CD4-positive, alpha-beta T cell treated with Interleukin-21 for 1 hour (primary cell): Measurements from ENCODE around the gene FAM83G.

Source experiments
- DNase-seq: peaks from one replicate; pipeline ENCODE4 v3.0.0-alpha.2; 2020

FAM83G gene

DNA sequence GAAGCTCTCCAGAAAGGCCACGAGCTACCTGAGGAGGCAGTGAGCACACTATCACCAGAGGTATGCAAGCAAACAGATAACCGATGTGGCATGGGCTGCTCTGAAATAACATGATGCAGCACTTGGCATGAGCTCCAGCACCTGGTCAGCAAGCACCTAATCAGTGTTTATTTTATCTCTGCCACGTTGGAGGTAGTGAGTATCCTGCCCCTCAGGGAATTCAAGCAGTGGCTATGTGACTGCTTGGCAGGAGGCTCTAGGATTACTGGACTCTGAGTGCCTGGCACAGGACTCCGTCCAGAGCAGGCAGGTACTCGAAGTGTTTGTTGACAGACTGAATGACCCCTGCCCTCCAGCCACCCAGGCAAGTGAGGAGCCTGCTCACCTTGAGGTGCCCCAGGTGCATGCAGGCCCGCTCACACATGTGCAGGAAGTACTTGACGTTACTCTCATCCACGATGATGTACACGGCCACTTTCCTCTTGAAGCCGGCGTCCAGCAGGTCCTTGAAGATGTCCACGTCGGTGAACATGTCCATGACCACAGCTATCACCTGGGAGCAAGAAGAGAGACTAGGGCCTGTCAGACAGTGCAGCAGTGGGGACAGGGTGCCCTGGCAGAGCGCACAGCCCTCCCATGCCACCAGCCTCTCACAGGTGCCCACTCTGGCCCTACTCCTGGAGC lies 16.6 kb downstream of the FAM83G start:
- no peak for DNase-seq

DNA sequence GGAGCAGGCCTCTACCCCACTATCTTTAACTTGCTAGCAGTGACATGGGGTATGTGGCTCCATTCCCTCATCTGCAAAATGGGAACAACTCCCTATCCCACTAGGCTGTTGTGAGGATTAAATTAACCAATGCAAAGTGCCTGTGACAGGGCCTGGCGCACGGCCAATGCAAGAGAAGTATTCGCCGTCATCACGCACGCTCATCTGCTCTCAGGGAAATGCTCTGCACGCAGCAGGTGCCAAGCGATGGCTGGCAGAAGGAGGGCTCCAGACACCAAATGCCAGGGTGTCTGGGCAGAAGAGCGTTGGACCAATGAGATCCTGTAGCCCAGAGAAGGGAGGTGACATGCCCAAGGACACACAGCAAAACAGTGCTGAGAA lies 17.3 kb downstream of the FAM83G start:
- DNase-seq, result no peak

DNA sequence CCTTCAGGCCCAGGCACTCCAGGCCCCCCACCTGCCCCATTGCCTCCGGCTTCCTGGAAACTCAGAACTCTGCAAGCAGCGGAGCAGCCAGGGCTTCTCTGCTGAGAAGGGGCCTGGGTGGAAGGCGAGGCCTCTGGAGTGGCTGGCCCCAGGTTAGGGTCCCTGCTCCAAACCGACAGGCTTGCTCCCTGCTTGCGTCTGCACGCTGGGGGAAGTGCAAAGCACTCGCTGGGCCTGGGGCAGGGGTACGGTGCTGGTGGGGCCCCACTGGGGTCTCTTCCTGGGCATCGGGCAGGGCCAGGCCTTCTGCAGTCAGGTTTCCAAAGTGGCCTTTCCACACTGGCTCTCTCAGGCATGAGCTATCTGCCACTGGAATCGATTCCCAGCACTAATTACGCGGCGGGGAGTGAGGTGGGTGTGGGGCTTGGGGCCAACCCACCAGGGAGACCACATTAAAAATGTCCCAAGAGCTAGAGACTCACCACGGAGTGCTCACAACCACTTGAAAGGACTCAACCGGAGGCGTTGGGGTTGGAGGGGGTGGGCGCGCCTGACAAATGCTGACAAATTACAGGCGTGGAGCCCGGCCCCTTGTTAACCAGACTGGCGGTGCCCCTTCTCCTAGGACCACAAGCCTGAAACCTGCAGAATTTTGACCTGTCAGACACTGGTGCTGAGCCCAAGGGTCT lies 17.9 kb downstream of the FAM83G start:
- no peak for DNase-seq

DNA sequence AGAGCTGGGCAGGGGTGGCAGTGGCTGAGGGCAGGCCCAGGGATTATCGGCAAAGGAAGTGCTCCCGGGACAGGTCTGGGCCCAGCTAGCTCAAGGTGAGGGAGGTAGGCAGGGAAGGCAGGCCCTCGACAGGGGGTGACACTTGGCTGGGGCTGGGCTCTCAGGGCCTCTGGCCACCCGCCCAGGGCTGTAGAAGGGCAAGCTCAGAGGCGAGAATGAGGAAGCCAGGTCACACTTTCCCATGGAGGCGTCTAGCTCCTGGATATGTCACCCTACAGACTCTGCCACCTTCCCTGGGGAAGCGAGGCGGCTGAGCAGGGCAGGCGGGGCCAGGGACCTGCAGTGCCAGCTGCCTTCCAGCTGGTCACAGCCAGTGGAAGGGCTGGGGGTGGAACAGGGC lies 19.1 kb downstream of the FAM83G start:
- no peak for DNase-seq

DNA sequence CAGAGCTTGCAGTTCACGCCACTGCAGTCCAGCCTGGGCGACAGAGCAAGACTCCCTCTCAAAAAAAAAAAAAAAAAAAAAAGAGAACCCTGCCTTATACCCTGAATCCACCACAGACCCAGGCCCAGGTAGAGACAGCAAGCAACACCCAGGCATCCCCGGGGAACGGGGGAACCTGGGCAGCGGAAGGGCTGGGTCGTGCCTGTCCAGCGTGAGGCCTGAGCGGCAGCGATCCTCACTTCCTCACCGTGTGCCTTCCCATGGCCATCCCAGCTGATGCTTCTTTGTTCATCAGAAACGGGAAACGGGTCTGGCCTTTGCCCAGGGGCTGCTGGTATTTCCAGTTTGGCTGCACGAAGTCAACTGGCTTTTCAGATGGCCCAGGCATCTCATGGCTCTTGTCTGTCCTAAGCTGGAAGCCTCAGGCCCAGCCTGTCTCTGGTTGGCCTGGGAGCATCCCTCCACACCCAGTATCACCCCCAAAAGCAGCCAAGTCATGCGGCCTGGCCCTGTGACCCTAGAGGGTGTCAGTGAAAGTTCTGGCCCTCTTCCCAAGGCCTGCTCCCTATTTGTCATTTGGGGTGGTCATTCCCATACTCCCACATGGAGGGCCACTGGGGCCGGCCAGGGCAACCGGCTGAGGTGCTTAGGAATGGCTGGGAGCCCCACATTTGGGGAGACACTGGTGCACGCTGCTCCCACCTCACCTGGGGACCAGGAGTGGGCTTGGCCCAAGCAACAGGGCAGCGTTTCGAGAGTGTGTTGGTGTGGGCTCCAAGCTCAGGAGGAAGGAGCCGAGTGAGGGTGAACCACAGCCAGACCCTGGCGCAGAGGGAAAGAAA lies 20.1 kb downstream of the FAM83G start:
- no peak for DNase-seq

DNA sequence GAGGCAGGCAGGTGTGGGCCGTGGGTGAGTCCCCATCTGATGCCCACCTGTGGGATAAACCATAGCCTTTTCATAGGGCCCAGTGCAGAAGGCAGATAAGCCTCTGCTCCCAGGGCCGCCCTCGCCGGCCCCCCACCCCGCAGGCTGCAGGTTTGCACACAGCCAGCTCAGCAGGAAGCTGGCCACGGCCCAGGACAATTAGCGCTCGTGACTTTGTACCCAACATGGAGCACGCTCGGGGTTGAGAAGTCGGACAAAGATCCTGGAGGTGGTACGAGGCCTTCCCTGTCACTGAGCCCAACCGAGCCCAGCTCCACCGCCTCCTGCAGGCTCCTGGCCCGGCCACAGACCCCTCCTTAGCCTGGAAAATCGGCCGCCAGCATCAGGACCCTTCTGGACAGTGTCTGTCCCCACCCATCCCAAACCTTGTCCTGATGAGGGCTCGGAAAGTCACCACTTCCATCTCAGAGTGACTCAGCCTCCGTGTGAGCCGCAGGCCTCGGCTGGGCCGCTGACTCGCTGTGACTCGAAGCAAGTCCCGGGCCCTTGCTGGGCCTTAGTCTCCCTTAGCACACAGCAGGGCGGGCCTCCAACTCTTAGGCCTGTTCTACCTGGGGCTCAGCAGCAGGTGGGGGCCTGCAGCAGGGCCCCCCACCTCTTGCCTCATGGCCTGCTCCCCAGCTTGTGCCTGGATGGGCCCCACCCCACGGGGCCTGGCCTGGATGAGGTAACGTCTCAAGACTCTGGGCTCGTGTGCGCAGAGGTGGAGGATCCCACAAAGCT lies 22.7 kb downstream of the FAM83G start:
- no peak for DNase-seq

DNA sequence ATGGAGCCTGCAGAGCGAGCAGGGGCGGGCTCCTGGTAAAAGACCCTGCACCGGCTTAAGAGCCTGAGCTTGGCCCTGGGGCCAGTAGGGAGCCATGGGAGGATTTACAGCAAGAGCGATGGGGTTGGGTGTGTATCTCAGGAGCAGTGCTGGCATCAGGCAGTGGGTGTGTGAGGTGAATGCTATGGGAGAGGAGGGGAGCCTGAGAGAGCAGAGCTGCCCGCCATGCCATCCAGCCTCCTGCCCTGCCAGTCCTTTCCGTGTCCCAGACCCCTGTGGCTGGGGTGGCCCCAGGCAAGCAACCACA lies 23.3 kb downstream of the FAM83G start:
- no peak for DNase-seq

DNA sequence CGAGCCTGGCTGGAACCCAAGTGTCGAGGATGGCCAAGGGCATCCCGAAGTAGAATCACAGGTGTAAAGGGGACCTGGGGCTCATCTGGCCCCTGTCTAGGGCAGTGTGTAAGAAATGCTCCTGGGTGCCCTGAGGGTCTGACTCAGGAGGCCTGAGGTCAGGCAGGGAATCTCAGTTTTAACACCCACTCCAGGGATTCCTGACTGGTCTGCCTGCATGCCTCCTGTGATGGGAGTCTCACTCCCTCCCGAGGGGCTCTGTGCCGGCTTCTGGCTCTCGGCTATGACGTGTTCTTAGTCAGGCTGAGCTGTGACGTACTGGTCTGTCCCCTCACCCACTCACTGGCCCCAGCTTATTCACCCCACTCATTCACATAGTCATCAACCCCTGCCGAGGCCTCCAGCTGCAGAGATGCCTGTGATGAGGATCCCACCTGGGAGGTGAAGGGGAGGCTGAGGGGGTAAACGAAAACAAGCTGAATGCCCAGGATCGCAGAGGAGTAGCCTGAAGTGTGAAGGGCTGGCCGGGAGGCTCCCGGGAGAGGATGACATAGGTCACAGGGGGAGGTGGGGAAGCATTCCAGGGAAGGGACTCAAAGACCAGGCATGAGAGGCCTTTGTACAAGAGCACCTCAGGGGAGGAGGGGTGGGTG lies 23.8 kb downstream of the FAM83G start:
- no peak for DNase-seq

DNA sequence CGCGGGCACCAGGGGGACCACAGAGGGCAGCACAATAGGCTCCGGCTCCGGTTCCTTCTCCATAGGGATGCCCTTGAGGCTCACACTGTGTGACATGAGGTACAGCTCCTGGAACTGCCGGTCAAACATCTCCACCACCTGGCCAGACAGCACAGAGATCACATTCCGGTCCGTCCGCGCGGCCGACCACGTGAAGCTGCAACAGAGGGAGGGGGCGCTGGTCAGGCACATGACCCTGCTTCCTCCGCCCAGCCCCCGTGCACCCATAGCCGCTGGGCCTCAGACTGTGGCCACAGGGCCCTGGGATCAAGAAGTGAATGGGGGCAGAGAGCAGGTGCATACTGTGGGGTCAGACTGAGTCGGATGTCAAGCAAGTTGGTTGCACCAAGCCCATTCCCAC lies 25.9 kb downstream of the FAM83G start:
- no peak for DNase-seq

DNA sequence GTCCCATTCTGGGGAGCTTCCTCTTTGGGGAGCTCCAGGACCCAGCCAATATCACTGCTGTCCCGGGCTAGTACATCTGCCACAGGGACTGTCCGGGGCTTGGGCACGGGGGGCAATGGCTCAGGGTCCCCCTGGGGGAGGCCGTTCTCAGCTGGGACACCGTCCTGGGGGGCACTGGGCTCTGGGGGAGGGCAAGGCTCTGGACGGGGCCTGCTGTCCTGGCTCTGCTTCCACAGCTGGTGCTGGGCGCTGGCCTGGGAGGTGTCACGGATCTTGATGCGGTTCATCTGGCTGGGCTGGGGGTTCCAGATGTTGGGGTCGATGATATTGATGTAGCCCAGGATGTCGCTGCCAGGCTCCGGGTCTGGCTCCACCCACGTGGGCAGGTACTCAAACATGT lies 26.5 kb downstream of the FAM83G start:
- DNase-seq, result no peak

DNA sequence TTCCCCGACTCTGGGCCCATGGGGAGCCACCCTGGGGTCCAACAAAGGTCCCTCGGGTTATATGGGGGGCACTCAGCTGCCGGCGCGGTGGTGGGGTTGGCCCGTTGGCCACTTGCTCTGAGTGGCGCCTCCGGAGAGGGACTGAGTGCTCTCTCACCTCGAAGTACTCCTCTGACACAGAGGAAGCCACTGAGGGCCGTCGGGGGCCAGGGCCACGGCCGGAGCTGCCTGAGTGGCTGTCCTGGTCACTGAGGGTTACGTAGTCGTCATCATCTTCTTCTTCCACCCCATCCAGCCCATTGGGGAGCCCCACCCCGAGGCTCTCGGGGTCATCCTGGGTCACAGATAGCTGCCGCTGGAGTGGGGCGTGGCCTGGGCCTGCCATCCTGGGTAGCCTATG lies 26.9 kb downstream of the FAM83G start:
- no peak for DNase-seq

DNA sequence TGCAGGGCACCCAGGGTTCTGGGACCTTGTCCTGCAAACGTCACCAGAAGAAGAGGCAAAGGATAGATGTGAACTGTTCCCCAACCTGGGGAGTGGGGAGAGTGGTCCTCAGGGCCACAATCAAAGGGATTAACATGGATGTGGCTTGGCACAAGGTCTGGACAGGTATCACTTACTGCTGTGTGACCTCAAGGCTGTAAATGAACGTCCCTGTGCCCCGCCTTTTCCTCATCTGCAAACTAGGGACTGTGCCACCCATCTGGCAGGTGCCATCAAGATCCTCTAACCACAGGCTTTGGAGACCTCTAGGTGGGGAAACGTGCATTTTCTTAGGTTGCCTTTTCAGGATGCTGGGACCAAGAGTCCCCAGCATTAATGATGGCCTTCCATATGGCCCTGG lies 27.5 kb downstream of the FAM83G start:
- no peak for DNase-seq

DNA sequence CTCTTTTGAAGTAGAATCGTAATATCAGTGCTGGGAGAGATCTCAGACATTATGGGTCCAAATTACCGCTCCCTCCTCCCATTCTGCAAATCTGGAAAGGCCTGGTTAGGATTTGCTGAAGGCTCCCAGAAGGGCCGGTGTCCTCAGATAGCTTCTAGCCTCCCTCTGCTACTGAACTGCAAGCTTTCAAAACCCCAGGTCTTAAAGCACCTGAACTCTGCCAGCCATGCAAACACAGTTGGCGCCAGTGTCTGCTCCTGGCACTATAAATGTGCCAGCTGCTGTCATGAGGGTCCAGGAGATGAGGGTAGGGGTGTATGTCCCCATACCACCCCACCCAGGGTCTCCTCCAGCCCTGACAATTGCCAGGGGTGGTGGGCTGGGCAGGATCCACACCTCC lies 28.4 kb downstream of the FAM83G start:
- DNase-seq, result no peak

DNA sequence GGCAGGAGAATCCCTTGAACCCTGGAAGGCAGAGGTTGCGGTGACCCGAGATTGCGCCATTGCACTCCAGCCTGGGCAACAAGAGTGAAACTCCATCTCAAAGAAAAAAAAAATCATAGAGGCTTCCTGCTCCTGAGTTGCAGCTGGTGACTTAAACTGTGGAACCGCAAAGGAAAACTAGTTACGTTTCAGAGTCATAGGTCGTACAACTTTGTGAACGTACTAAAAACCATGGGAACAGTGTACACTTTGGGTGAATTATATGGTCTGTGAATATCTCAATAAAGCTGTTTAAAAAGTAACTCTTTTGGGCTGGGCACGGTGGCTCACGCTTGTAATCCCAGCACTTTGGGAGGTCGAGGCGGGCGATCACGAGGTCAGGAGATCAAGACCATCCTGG lies 29.0 kb downstream of the FAM83G start:
- DNase-seq, result no peak

DNA sequence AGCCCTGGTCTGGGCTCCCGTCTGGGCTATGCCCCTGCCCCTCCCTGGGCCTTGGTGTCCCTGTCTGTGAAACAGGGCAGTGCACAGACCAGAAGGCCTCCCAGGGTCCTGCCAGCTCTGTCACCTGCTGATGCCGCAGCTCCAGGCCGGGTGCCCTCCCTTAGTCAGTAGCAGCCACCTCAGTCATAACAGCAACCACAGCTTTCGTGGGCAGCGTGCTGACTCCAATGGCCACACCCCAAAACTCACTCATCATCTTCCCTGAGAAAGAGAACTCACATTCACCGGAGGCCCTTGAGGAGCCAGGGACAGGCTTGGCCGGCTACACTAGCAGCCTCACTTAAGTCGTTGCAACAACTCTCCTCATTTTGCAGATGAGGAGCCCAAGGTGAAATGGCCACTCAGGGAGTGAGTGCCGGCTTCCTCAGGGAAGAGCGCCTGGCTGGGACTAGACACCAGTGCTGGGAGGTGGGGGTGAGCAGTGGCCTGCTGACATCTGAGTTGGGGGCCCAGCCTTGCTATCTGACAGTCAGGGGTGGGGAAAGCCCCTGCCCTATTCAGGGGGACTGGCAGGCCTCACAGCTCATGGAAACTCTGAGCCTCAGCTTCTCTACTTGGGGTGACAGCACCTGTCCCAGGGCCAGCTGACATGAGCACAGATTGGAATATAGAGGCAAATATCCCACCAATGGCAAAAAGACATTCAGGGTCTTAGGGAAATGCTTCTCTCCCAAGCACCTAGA lies 30.0 kb downstream of the FAM83G start:
- DNase-seq, result no peak

DNA sequence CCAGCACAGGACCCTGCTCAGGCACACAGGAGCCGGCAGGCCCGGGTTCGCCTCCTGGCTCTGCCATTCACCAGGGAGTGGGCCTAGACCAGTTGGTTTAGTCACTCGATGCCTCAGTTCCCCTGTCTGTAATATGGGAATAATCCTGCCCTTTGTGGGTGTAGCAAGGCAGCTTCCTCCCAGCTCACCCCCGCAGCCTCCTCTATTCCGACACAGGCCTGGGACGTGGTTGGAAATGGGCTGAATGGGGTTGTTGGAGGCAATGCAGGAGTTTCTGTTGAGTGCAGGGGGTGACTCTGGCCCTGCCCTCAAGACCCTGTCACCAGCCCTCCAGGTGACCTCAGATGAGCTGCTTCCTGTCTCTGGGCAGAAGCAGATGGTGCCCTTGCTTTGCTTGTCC lies 32.8 kb downstream of the FAM83G start:
- DNase-seq, result no peak

DNA sequence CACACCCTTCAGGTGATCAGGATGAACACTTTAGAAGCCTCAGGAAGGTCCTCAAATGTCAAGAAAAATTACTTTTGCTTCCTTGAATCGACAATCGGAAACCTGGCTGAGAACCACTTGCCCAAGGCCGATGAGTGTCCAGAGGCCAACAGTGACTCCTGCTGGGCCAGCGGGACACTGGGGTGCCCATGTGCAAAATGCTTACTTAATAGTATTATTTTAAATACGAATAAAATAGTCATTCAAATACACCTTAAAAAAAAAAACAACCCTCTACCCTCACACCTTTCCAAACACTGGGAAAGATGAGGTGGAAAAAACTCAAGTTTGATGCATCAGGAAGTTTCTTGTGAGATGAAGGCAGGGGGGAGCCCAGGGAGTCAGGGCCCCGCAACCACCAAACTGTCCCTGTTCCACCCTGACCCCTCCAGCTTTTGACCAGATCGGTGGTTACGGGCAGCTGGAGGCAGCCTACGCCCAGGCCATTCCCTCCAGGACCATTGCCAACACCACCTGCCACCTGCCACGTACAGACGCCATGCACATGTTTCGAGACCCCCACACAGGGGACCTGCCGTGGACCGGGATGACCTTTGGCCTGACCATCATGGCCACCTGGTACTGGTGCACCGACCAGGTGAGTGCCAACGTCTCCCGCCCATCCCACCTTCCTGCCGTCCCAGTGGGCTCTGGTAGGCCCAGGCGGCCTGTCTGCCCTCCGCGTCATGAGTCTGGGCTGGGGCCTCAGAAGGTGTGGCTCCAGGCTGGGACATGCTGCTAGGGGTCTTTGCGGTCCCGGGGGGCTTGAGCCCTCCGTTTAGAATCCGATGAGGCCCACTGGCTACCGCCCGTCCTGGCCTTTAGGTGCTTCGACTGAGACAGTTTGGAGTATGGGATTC lies 33.7 kb downstream of the FAM83G start:
- DNase-seq, result no peak

DNA sequence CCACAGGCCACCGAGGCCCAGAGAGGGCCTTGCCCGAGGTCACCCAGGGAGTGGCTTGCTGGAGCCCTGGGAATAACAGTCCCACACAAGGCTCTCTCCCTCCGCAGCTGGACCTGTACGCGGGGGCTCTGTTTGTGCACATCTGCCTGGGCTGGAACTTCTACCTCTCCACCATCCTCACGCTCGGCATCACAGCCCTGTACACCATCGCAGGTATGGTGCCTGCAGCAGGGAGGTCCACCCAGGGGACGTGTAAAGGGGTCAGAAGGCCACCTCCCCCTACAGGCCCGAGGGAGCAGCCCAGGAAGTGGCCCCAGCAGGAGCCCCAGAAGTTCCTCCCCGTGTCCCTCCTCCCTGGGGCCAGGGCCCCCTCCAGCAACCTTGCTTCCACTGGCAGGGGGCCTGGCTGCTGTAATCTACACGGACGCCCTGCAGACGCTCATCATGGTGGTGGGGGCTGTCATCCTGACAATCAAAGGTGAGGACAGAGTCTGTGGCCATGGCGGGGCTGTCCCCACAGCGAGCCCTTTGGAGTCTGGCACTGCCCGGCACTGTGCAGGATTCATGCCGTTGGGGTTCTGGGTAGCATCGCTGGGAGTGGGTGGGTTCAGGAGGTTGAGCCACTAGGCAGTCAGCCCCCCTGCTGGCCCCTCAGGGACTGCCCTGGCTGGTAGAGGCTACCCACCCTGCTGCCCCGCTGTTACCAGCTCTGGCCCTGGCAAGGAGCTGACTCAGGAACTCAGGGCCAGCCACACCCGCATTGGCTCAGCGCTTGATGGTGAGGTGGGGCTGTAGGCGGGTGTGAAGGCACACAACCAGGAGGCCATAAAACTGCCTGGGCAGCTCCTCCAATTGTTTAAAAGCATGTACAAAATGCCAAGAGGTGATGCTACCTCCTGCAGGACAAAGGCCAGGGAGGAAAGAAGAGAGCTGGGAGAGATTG lies 35.3 kb downstream of the FAM83G start:
- no peak for DNase-seq

DNA sequence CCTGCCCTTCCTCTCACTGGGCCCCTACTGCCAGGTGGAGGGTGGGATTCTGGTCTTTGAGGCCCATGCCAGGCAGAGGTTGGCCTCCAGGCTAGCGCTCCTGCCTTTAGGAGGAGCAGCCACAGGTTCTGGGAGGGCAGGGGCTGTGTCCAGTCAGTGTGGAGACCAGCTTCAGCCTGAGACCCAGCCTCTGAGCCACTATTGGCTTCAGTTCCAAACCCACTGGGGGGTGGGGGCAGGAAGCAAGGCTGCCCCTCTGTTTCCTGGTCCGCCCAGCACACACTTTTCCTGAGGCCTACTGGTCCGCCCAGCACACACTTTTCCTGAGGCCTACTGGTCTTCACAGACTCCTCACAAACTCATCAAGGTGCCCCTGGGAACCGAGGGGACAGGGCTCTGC lies 36.2 kb downstream of the FAM83G start:
- no peak for DNase-seq

DNA sequence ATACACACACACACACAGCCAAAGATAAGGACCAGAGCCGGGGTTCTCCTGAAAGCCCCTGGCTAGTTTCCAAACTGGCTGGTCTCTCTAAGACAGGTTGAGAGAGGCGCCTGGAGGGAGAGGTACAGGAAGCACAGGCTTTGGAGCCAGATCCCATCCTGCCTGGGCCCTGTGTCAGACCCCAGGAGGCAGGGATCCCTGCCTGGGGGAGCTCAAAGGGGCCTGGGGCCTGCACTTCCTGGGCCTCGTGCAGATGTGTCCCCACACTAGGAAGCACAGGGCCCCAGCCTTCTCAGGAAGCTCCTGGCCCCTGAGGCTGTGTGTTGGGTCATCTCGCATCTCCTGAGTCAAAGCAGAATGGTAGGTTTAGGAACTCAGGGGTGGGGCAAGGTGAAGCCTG lies 36.6 kb downstream of the FAM83G start:
- no peak for DNase-seq
